Germinal center (tissue), 1 donor: ENCODE results near the gene RSPO3.
"Not testable (repeated sequence)": the region's sequence is repeated elsewhere in the genome, so short reads cannot be mapped to it uniquely, and the experiment has no call there.

Experiments used
- DNase-seq: peaks from one replicate; pipeline ENCODE4 v3.0.0; 2012; ENCODE audit warnings: mixed read lengths, low spot score

Gene RSPO3, protein sequence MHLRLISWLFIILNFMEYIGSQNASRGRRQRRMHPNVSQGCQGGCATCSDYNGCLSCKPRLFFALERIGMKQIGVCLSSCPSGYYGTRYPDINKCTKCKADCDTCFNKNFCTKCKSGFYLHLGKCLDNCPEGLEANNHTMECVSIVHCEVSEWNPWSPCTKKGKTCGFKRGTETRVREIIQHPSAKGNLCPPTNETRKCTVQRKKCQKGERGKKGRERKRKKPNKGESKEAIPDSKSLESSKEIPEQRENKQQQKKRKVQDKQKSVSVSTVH

DNA sequence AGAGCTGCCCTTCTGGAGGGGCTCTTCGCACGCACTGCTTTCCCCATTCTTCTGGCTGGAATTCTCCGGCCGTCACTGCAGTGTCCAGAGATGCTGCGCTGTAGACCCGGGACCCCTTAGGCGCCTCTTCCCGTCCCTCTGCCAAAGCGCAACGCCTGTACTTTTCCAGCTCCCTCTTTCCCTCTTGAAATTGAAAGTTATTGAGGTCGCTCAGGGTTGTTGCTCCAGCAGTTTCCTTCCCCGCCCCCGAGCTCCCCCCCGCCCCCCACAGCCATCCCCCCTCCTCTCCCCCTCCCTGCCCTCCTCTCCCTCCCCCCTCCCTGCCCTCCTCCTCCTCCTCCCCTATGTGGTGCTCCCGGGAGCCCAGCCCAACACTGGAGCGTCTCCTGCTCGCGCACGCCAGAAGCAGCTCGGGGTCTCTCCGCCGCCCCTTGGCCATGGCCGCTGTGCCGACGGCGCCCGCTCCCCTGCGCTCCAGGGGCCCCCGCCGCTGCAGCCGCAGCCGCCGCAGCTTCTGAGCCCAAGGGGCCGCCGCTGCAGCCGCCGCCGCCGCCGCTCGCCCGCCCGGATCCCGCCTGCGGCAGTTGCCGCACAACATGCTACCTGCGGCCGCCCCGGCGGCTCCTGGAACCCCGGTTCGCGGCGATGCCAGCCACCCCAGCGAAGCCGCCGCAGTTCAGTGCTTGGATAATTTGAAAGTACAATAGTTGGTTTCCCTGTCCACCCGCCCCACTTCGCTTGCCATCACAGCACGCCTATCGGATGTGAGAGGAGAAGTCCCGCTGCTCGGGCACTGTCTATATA, at the start of gene RSPO3:
RSPO3 (plus strand) TSS at position 374 of the 804 bp plus-strand sequence. CDS start 522 bp downstream, outside the sequence.
- DNase-seq: no peak

- no peak for DNase-seq
These were observed 48.7 kb upstream of the RSPO3 start for GRCh38 chr6:127069659-127070279.

GRCh38 chr6:127073222-127073621, 45.2 kb upstream of the RSPO3 start:
- no peak for DNase-seq

- no peak for DNase-seq
These were observed 42.0 kb upstream of the RSPO3 start for GRCh38 chr6:127076466-127076865.

GRCh38 chr6:127077886-127078285, 40.6 kb upstream of the RSPO3 start:
- DNase-seq: no peak

DNA sequence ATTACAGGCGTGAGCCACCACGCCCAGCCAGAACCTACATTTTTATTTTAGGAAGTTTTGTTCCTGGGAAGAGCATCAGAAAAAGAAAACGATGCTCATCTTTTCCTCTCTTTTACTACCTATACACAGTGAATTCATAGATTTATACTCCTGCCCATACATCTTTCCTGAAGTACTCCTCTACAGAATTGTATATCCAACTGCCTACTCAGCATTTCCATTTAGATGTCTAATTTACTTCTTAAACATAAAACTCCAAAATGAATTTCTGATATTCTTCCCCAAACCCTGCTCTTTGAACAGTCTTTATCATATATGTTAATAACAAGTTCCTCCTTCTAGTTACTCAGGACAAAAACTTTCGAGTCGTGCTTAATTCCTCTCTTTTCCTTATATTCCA, 39.8 kb upstream of the RSPO3 start:
- DNase-seq: no peak

DNA sequence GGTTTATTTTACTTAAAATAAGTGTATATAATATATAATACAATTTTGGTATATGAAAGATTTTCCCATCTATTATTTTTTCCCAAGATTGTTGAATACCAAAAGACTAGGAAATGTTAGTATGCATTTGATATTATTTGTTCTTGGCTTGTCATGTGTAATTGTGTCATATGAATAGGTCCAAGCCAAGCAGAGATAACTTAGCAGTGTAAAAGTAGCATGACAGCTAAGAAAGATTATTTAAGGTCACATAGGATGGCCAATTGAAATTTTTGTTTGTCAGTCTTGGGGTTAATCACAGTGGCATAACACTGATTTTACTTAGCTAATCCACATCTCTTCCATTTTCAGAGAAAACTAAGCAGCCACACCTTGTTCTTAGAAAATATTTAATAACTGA, 38.8 kb upstream of the RSPO3 start:
- DNase-seq: no peak

GRCh38 chr6:127080081-127080480, 38.4 kb upstream of the RSPO3 start:
- DNase-seq: no peak

GRCh38 chr6:127083231-127083962, 35.1 kb upstream of the RSPO3 start:
- no peak for DNase-seq

DNA sequence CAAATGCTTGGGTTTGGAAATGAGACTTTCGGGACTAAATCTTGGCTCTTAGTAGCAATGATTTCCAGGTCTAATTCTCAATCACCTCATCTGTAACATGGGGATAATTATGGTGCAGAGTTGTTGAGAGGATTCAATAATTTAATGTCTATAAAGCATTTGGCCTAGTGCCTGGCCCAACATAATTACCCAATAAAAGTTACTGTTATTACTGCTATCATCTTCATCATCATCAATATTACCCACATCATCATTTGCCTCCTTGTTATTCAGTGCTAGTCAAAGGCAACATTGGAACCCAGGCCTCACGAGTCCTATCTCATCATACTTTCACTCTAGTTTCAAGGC, 34.5 kb upstream of the RSPO3 start:
- no peak for DNase-seq

DNA sequence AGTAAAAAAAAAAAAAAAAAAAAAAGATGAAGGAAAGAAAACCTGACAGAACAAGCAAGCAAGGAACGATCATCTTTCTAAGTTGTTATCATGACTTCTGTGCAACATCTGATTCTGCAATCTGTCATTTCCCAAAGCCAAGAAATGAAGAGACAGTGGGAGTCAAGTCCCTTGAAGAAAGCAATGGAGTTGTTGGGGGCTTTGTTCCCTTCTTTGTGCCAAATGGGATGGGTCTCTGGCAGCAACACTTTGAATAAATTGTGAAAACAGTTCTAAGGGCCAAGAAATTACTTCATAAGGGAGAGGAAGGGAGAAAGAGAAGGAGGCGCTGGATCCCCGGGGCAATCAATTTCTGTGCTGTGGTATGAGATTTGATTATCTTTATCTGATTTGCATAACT, 33.3 kb upstream of the RSPO3 start:
- DNase-seq: no peak

DNA sequence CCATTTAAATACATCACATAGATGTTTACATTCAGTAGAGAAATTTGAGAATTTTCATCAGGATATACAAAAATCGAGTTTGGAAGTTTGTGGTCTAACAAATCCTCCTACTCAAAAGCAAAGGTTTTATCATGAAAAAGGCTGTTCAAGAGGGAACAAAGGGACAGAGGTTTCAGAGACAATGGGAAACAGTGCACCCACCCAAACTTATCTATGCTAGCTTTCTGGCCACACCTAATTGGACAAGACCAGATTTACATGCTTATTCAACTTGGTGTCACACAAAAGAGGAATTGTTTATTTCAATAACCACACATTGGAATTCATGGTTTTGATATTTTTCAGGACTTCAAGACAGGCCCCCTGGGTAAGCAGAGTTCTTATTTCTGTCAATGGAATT, 28.4 kb upstream of the RSPO3 start:
- no peak for DNase-seq

- DNase-seq: no peak
These were observed 26.0 kb upstream of the RSPO3 start for GRCh38 chr6:127092466-127092865.

GRCh38 chr6:127094791-127095190, 23.7 kb upstream of the RSPO3 start:
- no peak for DNase-seq

DNA sequence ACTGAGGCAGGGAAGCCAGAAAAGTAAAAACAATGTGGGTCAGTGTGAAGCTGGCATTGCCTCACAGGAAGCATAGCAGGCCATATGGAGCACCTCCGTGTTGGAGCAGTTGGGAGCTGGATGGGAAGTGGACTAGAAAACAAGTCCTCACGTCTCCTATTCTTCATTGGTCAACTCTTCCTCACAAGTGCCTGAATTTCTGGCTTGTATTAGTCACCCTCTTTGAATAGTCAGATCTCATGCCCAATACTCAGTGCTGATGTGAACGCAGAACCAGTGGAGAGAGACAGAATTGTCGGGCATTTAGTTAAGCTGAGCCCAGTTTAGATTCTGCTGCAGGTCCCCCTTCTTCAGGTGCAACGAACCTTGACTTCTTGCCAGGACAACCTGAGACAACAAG, 22.3 kb upstream of the RSPO3 start:
- DNase-seq: no peak

DNA sequence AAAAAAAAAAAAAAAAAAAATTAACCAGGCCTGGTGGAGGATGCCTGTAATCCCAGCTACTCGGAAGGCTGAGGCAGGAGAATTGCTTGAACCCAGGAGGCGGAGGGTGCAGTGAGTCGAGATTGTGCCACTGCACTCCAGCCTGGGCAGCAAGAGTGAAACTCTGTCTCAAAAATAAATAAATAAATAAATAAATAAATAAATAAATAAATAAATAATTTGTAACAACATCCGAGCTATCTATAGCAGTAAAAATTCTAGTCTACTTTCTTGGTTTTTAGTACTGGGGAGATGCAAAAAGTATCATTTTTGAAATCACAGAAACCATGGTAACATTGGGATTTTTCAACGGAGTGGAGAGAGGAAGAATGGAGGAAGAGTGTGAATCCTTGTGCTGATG, 21.0 kb upstream of the RSPO3 start:
- DNase-seq: not testable (repeated sequence)

DNA sequence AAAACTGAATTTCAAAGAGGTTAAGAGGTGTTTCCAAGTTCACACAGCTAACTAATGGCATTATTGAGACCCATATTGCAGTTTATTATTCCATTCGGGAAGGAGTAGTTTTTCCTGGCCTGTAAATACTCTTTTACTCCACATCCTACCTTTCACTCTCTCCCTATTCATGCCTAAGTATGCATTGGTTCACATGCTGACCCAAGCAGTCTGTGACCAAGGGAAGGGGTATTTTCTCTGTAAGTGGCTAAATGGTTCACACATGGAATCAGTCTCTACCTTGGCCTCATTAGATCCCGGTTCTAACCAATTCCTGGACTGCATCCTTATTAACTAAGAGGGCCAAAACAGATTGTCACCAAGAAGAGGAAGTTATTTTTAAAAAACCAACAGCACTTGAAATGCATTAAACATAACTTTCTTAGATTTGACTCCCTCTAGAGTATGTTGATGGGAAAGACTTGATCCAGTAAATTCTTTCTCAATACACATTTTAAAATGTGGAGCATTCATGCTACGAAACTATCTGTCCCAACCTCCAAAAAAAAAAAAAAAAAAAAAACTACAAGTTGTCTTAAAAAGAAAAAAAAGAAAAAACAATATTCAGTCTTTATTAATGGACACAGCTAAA, 17.8 kb upstream of the RSPO3 start:
- DNase-seq: no peak

DNA sequence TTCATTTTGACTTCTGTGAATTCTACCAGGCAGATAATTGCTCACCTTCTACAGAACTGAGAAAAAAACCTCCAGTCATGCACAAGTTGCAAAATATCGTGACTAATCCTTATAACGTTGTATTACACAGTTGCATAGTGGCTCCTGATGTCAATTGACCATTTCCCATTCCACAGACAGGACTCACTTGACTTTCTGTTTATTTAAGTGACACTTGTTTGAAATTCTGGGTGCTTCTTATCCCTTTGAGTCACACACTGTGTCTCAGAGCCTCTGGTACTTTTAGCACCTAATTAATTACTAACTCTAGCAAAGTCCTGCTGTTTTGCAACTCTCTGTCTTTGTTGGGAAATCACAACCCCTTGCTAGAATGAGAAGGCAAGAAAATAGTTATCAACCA, 16.2 kb upstream of the RSPO3 start:
- DNase-seq: no peak

DNA sequence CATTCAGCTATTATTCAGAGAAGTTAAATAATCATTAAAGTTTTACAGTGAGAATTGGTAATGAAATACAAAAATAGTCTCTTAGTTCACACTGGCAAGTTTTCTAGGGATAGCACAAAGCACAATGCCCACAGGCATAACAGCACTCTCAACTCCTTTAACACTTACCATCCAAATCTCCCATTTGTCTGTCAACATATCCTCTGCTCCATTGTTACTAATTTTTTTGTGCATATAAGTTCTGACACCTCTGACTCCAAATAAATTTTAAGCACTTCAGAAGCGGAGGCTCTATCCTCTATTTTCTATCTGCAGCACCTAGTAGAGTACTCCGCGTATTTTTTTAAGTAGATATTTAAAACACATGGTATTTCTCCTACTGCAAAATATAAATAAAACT, 15.6 kb upstream of the RSPO3 start:
- no peak for DNase-seq

DNA sequence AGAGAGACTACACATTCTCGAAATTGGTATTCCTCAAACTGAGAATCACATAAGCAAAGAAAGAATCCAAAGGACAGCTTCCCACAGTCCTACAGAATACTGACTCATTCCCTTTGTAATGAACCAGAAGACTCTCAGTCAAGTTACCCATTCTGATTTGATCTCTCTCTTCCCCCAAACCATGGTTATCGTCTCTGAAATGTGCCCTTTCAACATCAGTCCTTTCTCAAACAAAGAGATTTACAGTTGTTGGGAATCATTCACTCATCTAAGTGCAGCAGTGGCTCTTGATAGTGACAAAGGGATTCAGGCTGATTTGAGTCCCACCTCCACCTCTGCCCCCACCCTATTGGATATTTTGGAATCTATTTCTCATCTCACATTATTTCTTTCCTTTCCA, 15.0 kb upstream of the RSPO3 start:
- no peak for DNase-seq

- DNase-seq: no peak
These were observed 10.6 kb upstream of the RSPO3 start for GRCh38 chr6:127107916-127108315.

DNA sequence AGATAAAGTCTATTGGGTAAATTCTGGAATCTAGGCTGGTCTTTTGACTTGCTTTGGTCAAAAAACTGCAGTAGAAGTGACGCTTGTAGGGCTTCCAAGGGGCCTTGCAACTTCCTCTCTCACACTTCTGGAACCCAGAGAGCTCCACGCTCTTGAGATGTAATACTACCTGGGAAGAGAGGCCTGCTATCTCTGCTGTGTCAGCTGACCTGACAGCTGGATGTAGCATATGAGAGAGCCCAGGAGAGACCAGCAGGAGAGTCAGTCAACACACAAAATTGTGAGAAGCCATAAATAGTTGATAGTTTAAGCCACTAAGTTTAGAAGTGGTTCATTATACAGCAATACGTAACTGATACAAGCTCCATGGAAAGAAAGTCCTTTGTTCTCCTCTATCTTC, 7.8 kb upstream of the RSPO3 start:
- DNase-seq: no peak
